NCI-H1694 (cell line): ENCODE results near the gene PLS3.

Experiments
- DNase-seq: peaks from one replicate; lab custom pipeline; 2025; lab: John Stamatoyannopoulos, UW

The PLS3 gene

DNA sequence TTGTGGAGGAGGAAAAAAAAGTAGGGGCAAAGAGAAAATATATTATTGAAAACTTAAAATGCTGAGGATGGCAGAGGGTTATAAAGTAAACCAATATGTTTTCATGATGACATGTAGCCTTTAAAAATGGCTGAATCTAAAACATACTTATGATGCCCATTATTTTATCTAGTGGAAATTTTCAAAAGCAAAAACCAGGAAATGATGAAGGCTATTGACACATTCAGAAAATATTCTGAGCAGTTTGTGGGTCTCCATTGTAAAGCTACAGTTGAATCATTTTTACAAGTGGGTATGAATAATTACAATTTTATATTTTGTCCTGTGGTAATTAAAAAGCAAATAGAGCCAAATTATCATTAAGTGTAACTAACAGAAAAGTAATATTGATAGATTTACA lies 10.7 kb downstream of the PLS3 start:
- no peak for DNase-seq

DNA sequence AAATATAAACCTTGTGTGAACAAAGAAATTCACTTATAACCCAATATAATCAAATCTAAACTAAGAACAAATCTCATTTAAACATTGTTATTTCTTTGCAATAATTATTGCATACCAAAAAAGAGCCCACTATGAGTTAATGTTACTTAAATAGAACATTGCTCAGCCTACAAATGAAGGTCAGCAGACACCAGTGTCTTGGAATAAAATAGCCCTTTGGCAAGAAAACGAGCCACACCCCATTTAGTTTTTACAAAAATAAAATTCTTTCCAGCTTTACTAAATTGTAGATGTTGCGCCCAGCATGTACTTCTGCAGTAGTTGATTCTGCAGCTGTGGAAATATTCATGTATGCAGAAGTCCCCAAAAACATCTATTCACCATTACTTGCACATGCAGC lies 12.2 kb downstream of the PLS3 start:
- no peak for DNase-seq

DNA sequence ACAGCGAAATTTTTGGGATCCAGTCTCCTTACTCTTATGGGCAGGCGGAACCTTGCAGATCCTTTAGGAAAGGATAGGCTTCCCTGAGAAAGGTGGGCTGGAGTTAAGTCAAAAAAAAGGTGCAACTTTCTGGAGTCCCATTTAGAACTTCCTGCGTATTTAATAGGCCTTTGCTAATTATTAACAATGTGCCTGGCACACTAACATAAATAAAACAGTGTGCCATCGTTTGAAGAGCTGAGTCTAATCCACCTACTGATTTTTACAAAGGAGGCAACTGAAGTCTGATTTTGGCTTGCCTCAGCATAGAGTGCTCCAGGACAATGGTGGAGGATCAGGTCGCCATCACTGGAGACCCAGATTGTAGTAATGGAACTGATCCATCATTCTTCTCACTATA lies 15.7 kb downstream of the PLS3 start:
- no peak for DNase-seq

DNA sequence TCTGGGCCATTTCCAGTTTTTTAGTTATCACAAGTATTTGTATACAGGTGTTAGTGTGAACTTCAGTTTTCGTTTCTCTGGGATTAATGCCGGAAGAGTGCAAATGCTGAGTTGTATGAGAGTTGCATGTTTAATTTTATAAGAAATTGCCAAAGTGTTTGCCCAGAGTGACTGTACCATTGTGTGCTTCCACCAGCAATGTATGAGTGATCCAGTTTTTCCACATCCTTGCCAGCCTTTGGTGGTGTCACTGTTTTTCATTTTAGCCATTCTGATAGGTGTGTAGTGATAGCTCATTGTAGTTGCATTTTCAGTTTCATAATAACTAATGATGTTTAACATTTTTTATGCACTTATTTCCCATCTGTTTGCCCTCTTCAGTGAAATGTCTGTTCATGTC lies 18.4 kb downstream of the PLS3 start:
- no peak for DNase-seq

DNA sequence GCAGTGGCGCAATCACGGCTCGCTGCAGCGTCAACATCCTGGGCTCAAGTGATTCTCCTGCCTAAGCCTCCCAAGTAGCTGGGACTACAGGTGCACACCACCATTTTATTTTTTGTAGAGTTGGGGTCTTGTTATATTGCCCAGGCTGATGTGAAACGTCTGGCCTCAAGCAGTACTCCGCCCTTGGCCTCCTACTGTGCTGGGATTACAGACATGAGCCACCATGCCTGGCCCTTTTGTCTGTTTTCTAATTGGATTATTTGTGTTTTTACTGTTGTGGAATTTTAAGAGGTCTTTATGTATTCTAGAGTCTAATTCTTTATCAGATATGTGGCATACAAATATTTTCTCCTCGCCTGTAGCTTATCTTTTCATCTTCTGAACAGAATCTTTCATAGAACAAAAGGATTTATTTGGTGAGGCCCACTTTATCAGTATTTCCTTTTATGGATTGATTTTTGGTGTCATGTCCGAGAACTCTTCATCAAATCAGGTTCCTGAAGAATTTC lies 18.9 kb downstream of the PLS3 start:
- DNase-seq, result no peak

- no peak for DNase-seq
Observed at GRCh38 chrX:115581759-115582615, 21.0 kb downstream of the PLS3 start.

DNA sequence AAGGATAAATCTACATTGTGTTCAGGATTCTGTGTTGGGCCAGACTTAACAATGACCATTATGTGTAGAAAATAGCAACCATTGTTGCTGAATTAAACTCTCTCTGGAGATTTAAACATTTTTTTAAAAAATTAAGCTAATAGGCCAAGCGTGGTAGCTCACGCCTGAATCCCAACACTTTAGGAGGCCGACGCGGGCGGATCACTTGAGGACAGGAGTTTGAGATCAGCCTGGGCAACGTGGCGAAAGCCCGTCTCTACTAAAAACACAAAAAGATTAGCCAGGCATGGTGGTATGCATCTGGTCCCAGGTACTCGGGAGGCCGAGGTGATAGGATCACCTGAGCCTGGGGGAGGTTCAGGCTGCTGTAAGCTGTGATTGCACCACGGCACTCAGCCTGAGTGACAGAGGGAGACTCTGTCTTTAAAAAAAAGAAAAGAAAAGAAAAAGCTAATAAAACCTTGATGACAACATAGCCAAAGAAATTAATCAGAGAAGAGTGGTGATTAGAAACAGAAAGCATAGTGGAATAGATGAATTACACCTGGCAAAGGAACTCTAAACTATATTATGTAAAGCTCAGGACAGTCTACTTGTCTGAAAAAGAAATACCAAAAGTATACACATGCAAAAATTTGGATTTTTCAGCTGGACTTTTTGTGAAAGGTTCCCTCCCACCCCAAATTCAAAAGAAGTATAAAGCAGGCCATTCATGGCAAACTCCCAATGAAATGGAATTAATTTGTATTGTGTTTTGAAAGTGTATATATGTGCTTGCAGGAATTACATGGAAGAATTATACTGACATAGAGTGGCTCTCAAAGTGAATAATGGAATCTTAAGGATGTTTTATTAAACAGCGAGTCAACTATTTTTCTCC lies 21.9 kb downstream of the PLS3 start:
- no peak for DNase-seq

- no peak for DNase-seq
Observed at GRCh38 chrX:115583496-115584004, 22.6 kb downstream of the PLS3 start.

- DNase-seq, result no peak
Observed at GRCh38 chrX:115584696-115585095, 23.7 kb downstream of the PLS3 start.

DNA sequence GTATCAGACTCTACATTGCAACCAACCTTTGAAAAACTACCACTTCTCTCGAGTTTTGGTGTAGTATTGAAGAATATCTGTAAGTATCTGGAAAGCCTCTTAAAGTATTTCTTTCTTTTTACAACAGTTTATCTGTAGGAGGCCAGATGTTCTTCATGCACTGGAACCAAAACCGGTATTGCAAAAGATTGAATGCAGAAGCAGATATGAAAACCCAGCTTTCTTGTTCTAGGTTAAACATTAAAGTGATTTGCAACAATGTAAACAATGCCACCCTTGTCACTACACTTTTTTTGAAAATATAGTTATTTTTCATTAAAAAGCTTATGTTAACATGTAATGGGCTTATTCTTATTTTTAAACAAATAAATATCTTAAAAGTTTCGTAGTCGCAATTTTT lies 27.2 kb downstream of the PLS3 start:
- DNase-seq, result no peak

GRCh38 chrX:115589419-115589818 lies 28.4 kb downstream of the PLS3 start:
- DNase-seq, result no peak

DNA sequence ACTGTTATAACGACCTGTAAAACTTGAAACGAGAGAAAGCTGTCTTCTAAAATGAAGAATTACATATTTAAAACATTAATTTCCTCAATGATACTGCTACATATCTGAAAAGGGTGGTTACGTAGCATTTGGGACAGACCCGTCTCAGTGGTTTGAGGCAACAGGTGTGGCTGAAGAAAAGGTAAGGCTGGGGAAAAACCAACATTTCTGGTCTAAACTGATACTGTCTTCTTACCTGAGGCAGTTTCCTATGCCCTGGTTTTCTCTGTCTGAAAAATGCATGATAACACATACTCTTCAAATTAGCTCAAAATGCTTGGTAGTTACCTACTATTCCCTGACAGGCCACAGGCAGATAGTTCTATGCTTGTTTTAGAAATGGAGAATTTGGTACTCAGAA lies 30.4 kb downstream of the PLS3 start:
- DNase-seq, result no peak

GRCh38 chrX:115591856-115592842 lies 31.2 kb downstream of the PLS3 start:
- no peak for DNase-seq

- DNase-seq, result no peak
Observed at GRCh38 chrX:115592997-115593734, 32.2 kb downstream of the PLS3 start.

DNA sequence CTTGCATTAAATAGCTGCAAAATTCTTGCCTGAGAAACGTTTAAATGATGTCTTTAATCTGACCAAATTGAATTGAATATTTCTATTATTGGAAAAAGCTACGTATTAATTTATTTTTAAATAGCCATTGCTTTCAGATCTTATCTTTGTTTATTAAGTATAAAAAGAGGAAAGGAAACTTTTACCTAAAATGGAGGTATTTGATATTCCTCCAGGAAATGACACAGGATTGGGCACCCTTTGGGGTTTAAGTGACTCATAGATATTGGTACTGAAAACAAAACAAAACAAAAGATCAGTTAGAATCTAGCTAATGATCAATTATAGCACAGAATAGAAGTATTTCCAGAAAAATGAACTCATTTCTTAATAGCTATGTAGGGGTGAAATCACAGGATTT lies 34.1 kb downstream of the PLS3 start:
- no peak for DNase-seq

DNA sequence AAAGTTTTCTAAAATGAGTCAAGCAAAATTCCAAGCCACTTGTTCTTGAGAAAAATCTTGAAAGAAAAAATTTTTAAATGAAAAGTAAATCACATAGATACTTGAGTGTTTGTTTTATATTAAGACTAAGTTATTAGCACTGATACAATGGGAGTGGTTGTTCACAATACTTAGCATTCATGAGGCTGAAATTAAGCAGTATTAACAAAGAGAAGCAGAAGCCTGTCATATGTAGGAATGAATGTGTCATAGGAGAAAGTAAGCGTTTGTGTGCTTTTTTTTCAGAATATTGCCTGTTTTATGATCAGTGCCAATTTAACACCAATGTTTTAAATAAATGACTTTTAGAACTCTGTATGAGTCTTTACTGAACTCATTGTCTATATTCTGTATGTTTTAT lies 37.6 kb downstream of the PLS3 start:
- DNase-seq, result no peak

- no peak for DNase-seq
Observed at GRCh38 chrX:115602308-115602707, 41.3 kb downstream of the PLS3 start.

DNA sequence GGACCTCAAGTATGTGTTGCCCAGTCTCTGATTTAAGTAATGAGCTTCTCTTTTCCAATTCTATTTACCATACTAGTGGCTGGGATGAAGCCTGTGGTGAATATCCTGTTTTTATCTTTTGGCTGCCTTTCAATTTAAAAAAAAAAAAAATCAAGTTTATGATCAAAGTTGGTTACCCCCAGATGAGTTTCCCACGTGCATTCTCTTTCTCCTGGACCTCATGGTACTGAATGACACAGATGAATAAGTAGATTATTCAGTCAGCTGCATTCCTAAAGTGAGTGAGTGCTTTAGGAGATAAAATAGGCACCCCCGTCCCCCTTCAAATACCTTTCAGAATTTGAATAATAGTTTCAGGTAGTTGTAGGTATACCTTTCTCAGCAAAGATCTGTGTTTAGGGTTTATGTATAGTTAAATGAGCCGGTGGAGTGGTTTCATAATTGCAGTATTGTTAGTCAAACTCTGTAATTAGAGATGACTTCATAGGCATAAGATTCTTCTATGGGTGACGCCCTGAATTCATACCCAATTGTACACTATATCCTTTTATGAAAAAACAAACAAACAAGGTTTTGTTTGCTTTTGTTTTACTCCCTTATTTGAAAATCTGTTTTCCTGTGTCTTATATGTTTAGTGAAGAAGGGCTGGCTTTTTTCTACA lies 41.9 kb downstream of the PLS3 start:
- no peak for DNase-seq

GRCh38 chrX:115603534-115604074 lies 42.6 kb downstream of the PLS3 start:
- no peak for DNase-seq

- DNase-seq, result no peak
Observed at GRCh38 chrX:115606861-115607260, 45.9 kb downstream of the PLS3 start.
